CD4-positive, alpha-beta T cell treated with Interleukin-17A for 4 hours (primary cell): ENCODE measurements around the gene DNLZ.
"Not testable (repeated sequence)": the region's sequence is repeated elsewhere in the genome, so short reads cannot be mapped to it uniquely, and the experiment has no call there.

ENCODE experiments used
- DNase-seq: peaks from one replicate; pipeline ENCODE4 v3.0.0-alpha.2; 2020; ENCODE audit warnings: mixed read lengths

DNLZ gene

DNA sequence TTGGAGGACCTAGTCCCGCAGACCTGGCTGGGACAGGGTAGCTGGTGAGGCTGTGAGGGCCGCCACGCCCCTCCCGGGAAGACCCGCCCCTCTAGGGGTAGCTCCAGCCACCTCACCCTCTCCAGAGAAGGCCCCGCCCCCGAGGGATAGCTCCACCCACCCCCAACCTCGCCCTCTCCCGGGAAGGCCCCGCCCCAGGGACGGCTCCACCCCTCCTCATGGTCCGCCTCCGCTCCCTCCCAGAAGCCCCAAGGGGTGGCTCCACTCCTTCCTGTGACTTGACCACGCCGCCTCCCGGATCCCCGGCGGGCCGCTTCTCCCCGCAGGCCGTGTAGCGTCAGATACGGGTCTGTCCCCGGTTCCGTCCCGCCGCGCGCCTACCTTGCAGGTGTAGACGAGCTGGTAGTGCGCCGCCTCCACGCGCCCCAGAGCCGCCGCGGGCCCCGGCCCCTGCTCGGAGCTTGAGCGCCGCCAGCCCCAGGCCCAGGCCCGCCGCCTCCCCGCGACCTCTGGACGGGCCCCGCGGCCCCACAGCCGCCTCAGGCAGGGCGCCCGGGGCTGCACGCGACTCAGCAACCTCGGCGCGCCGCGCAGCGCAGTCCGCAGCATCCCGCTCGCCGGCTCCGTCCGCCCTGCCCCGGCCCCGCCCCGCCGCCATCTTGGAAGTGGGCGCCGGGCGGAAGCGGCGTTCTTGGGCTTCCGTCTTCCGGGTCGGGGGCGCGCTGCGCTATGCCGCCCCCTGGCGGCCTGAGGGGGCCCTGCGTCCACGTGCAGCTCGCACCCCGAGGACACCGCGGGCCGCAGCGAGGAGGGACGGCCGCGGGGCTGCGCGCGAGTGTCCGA lies at the start of gene DNLZ:
Gene DNLZ (minus strand): TSS at position 639 of the 843 bp plus-strand sequence. CDS start 30 bp downstream, at position 609.
- DNase-seq = peak; percentile 99

DNA sequence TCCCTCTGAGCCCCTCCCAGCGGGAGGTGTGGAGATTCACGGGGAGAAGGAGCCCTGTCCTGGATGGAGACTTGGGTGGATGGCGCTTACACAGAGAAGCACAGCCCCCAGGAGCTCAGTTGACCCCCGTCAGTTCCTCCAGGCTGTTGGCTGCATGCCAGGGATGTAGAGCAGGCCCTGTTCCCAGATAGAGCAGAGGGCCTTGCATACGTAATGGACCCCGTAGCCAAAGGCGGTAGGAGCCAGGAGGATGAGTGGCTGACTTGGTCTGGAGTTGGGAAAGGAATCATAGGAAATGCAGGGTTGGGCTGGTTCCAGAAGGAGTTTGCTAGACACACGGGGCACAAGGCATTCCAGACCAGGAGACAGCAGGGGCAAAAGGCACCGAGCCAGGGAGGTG lies 49.4 kb upstream of the DNLZ start:
- no peak for DNase-seq

DNA sequence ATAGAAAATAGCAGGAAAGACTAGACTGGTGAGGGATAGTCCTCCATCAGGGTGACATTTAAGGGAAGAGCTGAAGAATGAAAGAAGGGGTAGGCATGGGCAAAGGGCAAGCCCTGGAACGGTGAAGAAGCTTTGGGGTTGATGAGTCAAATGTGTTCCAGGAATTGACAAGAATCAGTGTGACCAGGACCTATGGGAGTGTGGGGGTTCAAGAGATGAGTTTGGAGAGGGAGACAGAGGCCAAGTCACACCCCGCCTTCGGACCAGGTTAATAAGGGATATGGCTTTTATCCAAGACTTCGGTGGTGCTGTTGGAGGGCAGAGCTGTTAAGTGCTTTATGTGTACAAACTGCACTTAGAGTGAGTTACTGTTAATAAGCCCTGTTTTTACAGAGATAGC lies 47.8 kb upstream of the DNLZ start:
- no peak for DNase-seq

DNA sequence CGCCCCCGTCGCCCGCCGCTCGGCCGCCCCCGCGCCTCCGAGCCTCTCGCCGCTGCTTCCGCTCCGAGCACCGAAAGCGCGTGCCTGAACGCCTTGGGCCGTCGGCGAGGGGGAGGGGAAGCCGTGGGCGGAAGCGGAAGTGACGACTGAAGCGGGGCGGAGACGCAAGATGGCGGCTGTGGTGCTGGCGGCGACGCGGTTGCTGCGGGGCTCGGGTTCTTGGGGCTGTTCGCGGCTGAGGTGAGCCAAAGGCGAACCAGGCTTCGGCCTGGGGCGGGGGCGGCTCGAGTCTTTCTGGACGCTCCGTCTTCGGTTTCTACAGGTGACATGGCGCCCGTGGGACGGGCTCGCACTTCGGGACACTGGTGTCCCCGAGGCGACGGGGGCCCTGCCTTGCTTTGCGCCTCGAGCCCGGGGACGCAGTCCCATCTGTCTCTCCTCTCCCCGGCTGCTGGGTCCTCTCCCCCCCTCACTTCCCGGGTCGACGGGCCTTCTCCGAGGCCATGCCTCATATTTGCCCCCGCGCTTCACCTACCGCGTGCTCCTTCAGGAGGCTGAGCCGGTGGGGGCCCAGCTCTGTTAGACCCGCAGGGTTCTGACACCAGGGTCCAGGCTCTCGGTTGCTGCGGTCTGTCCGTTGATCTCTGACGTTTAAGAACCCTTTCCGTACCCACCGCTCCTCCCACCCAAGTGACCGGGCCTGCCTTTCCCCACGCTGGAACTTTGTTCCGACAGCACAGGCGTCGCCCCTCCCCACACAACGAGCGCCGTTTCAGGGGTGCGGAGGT lies 47.1 kb upstream of the DNLZ start, which contains the start of the genes ENTR1 and PMPCA:
Gene ENTR1 (minus strand): TSS at position 115 of the 788 bp plus-strand sequence. CDS start 217 bp downstream, outside the sequence.
Gene PMPCA (plus strand): TSS at position 159 of the 788 bp plus-strand sequence. CDS start 11 bp downstream, at position 170.
- peak; percentile 96 for DNase-seq

DNA sequence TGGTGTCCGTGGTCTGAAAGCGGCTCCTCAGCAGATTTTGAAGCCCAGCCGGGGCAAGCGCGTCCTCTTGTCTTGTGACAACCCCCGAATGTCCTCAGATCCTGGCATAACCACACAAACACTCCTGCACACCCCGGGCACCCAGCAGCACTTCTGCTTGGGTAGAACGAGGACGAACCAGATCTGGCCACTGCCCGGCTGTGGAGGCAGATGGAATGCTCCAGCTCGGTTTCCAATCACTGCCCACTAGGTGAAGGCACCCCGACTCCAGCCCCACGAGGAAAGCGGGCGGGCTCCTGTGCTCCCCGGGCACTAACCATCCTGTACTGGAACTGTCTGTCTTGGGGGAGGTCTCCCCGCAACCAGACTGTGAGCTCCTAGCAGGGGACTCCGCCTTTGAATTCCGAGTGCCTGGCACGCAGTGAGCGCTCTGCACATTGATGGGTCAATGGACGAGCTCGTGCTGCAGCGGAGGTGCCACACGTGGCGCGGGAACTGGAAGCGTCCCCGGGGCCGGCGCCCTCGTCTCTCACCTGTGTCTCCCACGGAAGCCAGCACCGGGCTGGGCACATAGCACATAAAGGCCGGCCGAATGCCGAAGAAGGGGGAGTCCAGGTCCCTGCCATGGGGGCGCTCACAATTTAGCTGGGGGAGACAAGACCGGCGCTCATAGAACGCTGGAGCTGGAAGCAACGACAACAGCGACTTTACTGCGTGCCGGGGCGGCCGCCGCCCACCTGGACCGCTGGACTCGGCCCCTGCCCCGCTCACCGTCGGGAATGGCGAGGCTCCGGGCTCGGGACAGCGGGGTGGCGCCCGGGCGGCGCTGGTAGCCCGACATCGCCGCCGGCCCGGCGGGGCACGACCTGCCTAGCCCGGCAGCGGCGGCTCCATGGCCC lies 46.3 kb upstream of the DNLZ start:
- DNase-seq = peak; percentile 48

DNA sequence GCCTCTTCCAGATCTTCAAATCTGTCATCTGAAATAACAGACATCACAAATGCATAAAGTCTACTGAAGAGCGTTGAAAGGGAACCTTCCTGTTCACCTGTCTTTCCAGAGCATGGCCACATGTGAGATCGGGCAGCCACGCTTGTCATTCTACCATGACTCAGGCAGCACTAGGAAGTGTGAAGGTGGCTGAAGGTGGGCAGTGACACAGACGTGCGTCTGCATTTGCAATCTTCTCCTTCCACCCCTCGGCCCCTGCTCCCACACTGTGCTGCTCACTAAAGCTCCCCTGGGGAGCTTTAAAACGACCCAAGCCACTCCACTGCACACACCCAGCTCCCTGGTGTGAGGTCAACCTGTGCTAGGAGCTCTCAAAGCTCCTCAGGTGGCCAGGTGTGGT lies 44.4 kb upstream of the DNLZ start:
- DNase-seq = peak; percentile 42

DNA sequence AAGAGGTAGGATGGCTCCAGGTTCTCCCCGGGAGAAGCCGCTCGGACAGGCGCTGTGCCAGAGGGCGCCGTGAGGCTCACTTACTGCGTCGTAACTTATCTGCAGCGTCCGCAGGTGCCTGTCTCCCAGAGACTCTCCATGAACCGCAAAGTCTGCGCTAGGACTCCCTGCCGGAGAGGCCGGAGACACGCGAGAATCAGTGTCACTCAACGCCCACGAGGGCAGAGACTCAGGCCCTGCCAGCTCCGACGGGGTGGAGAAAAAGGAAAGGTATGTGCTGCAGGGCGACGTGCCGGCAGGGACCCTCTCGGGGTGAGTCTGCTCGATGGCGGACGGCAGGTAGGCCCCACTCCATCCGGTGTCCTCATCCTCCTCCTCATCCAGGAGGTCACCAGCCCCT lies 43.5 kb upstream of the DNLZ start:
- DNase-seq = not testable (repeated sequence)

DNA sequence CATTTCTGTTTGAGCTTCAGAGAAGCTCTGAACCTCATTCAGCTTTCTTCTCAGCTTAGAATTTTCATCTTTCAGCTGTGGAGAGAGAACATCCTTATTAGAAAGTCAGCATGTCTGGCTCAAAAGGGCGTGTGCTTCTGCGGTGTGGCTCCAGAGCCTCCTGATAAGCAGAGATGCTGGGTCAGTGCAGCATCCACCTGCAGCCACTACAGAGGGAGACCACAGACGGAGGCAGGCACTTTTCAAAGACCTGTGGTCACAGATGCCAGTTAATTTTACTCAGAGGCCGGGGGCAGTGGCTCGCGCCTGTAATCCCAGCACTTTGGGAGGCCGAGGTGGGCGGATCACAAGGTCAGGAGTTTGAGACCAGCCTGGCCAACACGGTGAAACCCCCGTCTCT lies 42.4 kb upstream of the DNLZ start:
- DNase-seq = not testable (repeated sequence)

DNA sequence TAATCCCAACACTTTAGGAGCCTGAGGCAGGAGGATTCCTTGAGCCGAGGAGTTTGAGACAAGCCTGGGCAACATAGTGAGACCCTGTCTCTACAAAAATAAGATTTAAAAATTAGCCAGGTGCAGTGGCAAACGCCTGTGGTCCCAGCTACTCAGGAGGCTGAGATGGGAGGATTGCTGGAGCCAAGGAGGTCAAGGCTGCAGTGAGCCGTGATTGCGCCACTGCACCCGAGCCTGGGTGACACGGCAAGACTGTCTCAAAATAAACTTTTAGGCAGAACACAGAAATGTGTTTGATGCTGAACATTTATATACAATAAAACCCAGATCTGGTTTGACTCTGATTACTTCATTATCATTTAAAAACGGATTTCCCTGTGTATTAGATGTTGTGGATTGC lies 41.9 kb upstream of the DNLZ start:
- DNase-seq = no peak

DNA sequence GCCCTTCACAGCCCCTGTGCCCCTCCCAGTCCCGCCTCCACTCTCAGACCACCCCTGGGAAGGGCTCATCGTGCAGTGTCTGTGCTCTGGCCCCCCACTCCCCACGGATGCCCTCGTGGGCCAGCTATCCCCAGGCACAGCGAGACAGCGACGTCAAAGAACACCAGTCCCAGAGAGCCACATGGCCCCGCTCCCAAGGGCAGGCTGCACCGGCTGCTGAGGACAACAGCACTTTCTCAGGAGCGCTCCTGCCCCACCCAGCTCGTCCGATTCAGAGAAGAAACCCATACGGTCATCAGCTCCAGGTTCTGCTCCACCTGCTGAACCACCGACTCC lies 41.2 kb upstream of the DNLZ start:
- DNase-seq = peak; percentile 11

DNA sequence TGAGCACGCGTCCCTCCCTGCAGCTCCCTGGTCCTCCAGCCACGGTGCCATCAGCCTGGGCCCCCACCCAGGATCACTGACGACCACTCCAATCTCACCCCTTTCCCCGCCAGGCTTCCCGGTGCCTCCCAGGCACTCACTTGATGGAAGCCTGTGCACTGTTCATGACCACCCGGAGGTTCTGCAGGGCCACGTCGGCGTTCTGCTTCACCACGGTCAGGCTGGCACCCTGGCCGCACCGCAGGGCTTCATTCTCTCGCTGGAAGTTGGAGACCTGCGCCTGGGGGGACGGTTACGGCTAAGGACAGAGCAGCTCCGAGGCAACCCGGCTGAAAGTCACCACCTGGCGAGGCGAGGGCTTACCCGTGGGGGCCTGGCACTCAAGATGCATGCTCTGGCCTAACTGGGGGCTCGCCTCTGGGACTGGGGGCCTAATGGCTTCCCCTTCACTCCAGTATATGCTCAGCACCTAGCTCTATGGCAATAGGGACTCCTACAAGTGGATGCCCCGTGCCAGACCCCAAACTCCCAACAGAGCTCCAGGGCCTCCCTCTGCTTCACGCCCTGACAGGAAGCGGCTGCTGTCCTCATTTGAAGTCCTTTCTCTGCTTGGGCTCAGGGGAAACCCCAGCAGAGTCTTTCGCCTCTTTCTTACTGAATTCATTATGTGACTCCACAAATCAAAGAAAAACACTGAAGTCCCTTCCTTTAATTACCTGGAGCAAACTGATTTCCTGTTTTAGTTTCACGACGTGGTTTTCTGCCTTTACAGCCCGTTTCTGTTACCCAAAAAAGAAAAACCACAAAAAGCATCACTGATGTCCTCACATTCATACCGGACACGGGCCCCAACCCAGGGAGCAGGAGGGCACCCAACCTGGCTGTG lies 40.6 kb upstream of the DNLZ start:
- peak; percentile 40 for DNase-seq

DNA sequence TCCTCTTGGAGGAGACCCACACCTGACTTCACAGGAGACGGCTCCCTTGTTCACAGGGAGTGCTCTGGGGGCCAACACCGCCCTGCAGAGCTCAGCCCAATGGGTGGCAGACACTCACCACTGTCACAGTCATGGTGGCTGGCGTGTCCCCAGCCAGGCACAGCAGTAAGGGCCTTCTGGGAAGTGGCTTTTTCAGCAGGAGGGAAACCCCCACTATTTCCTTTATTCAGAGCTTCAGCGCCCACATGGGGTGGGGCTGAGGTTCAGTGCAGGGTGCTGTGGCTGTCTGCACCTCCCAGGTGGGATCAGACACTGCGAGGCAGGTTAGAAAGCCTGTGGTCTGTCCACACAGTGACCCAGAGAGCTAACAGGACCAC lies 40.0 kb upstream of the DNLZ start:
- peak; percentile 73 for DNase-seq

DNA sequence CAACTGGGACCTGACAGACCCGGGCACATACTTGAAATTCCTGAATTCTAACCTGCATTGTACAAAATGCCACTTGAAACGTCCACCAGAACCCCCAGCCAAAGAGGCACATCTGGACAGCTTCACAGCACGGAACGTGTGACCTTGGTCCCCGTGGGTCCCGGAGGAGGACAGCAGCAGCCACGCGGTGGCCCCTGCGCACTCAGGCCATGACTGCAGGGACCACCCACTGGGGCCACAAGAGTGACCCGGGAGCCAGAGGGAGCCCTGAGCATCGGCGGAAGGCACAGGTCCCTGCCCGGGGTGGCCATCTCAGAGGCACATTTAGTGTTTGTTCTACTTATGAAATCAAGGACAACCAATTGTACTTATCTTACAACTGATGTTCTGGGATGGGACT lies 38.5 kb upstream of the DNLZ start:
- no peak for DNase-seq

DNA sequence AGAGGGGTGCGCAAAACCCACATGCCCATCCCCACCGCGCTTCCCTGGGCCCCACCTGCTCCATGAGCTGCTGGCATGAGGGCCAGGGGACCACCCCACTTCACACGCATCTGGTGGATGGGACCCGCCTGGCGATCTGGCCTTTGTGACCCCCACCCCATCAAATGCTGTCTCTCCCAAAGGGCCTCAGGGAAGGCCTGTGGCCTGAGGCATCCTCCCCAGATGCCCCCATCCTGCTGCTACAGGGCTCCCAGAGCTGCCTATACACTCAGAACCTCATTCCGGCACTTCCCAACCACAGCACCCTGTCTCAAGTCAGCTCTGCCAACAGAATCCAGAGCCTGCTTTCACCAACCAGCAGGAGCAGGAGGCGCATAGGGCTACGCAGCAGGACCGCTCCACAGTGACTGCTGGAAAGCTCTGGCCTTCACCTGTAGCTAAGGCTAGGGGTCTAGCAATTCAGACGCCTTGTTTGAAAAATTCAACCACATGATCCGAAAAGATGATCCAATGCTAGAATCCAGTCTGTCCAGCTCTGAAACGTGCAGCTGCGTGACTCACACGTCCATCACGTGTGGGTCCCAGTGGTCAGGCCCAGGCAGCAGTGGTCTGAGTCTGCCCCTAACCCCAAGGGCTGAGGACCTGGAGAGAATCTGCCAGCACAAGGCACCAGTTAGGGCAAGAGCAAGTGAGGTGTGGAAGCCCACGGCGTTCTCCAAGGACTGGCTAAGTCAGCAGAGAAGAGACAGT lies 37.8 kb upstream of the DNLZ start:
- no peak for DNase-seq

DNA sequence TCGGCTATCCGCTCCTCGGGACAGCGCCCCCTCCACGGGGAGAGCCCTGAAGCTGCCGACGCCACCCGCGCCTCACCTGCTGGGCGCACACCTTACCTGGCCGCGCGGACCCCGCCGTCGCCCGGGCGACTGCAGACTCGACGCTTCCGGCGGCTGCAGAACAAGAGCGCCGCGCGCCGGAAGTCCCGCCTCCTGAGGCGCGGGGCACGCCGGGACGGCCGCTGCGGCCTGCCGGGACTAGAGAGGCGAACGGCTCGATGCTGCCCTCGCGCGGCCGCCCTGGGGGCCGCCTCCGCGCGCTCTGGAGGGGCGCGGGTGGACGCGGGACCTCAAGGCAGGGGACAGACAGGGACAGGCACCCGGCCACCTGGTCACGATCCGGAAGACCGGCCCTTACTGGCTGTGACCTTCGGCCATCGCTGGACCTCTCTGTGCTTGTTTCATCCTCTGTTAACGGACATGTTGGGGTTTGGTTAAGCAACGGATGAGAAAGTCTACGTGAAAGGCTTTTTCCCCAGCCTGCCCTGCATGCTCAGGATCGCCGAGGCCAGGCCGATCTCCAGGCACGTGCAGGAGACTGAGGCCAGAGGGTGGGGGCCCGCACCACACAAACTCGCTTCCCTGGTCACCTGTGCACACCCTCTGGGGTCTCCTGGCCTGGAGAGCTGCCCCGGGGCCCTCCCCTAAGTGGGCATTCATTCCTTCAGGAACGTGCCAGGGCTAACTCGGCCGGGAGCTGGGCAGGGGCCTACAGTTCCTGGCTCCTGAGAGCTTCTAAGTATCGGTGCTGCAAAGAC lies 36.7 kb upstream of the DNLZ start, which contains the start of gene SNAPC4:
Gene SNAPC4 (minus strand): TSS at position 133 of the 797 bp plus-strand sequence. CDS start 1,742 bp downstream, outside the sequence.
- peak; percentile 93 for DNase-seq

DNA sequence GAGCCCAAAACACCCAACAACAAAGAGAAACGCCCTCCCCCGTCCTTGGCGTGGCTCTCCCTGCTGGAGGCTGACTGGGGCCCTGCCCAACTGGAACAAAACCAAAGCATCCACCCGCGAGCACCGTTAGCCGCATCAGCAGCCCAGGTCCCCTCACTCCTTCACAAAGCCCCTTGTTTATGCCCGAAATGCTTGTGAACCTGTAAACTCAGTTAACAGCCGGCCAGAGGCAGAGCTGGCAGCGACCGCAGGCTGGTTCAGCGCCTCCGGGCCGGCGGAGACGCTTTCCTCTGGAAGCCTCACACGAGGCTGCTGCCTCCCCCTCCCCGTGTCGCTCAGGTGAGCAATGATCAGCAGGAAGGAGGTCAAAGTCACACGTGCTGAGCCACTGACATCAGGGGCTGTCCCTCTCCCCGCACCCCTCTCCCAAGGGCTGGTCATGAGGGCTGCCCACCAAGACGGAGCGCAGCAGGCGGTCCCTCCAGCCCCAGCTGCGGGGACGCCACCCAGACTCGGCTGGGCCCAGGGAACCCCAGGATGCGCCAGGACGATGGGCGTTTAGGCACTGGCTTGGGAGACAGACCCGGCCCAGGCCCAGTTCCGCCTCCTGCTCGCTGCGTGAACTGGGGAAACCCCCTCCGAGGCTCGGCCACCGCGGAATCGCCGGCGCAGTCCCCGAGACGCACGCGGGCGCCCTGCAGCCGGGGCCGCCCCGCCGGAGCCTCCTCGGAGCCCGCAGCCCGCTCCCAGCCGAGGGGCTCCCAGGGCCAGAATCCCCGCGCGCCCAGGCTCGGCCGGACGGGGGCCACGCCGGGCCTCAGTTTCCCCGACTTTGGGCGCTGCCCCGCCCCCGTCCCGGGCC lies 35.9 kb upstream of the DNLZ start:
- DNase-seq = peak; percentile 45

DNA sequence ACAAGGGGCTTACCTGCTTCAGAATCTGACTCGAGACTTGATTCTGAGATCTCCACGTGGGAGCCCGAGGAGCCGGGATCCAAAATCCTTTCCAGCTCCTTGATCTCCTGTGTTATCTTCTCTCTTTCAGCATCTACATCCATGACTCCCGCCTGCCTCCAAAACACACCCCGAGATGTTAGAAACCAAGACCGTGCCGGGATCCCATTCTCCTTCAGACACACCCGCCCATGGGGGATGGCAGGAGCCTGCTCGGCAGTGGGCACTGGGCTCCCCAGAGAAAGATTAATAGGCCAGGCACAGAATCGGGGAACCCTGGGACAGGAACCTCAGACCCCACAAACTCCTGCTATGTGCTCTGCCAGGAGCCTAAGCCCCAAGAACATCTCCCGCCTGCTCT lies 34.7 kb upstream of the DNLZ start:
- no peak for DNase-seq

DNA sequence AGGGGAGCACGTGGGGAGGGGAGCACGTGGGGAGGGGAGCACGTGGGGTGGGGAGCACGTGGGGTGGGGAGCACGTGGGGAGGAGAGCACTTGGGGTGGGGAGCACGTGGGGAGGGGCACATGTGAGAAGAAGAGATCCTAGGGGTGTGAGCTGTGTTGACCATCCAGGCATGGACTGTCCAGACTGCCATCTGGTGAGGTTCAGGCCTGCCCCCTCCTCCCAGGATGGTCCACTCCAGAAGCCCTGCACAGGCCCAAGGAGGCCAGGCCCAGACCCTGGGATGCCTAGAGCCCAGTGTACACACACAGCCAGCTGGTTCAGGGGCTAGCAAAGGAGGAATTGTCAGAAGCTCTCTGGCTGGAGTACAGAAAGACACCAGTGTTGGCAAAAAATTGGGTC lies 34.1 kb upstream of the DNLZ start:
- no peak for DNase-seq

DNA sequence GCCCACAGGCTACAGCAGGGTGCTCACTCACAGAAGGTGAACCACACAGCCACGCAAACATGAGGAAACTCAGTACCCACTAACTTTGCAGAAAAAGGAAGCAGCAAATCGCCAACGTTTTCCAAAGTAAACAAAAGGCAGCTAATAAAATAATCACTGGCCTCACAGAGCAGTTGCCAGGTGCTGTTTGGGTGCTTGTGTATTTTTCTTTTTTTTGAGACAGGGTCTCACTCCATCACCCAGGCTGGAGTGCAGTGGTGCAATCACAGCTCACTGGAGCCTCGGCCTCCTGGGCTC lies 32.6 kb upstream of the DNLZ start:
- DNase-seq = no peak
